ENCODE data around the gene CEMP1. TPM values are rescaled to one million over a fixed set of nuclear protein-coding genes. Genes with fewer than 3 reads are reported as not detected.

The CEMP1 gene
- total RNA-seq, 2 donors from 2014 or later, result 0.23 to 0.75 TPM

DNA sequence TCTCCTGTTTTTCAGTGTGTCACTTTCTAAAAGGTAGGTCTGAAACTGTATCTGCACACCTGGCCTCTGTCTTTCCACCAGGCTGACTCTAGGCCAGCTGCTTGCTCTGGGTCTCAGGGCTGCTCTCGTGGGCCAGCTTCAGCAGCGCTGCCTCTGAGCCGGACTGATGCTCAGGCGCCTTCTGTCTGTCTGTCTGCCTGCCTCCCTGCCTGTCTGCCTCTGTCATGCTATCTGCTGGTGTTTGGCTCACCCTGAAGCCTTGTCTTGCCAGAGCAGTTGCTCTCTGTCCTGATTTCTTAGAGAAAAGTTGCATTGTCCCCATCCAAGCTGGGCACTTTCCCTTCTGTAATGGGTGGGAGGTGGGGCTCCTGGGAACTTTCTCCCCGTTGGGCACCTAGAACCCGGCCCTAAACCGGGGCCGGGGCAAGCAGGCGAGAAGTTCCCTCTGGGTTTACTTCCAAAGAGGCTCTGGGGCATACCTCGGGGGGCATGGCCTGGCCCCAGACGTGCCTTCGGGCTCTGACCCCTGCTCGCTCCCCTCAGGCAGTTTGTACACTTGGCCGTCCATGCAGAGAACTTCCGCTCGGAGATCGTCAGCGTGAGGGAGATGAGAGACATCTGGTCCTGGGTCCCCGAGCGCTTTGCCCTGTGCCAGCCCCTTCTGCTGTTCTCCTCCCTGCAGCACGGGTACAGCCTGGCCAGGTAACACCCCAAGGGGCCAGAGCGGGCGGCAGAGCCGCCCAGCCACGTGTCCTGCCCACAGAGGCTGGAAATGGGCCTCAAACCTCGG, 33.3 kb downstream of the CEMP1 start:
- Mint-ChIP-seq H3K4me1 (no peaks in the 10 kb centered on the region), H3K27ac (no peak overlapping the region), H3K36me3 (ENCODE audit: low read depth) (peaks cover 2% of the 10 kb centered on the region), H3K4me3 (no peak overlapping the region), H3K27me3 (no peaks in the 10 kb centered on the region)
- DNase-seq (no peak), ATAC-seq (no peak)
- H3K9me3 ChIP-seq (ENCODE audit: control insufficient read depth, low read length, poor library complexity, severe bottlenecking), result no peaks in the 10 kb centered on the region

DNA sequence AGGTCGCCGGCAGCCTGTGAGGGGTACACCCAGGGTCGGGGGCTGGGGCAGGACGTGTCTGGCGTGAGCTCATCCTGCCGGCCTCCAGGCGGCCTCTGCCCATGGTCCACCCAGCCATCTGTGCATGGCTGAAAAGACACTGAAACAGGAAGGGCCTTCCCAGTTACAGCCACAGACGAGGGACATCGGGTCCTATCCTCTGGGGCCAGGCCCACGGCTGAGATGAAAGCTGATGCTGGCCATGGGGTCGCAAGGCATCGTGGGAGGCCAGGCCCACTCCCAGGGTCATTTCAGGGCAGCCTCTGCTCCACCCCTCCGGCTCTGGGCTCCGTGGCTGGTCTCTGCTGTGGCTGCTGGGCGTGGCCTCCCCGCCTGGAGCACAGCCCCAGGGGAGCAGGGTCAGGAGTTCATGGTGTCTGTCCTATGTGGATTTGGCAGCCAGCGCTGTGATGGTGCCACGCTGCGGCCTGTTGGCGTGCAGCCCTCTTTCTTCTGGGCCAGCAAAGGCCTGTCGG, 34.0 kb downstream of the CEMP1 start:
- H3K27me3 Mint-ChIP-seq, result no peaks in the 10 kb centered on the region
- H3K36me3 Mint-ChIP-seq (ENCODE audit: low read depth), result peaks cover 2% of the 10 kb centered on the region
- no peaks in the 10 kb centered on the region for H3K4me1 Mint-ChIP-seq
- H3K9me3 ChIP-seq (ENCODE audit: control insufficient read depth, low read length, poor library complexity, severe bottlenecking), result no peaks in the 10 kb centered on the region
- no peak for DNase-seq
- no peak overlapping the region for H3K27ac Mint-ChIP-seq
- ATAC-seq, result no peak
- H3K4me3 Mint-ChIP-seq, result no peak overlapping the region

DNA sequence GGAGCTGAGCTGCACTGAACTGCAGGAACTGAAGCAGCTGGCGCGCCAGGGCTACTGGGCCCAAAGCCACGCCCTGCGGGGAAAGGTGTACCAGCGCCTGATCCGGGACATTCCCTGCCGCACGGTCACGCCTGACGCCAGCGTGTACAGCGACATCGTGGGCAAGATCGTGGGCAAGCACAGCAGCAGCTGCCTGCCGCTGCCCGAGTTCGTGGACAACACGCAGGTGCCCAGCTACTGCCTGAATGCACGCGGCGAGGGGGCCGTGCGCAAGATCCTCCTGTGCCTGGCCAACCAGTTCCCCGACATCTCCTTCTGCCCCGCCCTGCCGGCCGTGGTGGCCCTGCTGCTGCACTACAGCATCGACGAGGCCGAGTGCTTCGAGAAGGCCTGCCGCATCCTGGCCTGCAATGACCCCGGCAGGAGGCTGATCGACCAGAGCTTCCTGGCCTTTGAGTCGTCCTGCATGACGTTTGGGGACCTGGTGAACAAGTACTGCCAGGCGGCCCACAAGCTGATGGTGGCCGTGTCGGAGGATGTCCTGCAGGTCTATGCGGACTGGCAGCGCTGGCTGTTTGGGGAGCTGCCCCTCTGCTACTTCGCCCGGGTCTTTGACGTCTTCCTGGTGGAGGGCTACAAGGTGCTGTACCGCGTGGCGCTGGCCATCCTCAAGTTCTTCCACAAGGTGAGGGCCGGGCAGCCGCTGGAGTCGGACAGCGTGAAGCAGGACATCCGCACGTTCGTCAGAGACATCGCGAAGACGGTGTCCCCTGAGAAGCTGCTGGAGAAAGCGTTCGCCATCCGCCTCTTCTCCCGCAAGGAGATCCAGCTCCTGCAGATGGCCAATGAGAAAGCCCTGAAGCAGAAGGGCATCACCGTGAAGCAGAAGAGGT, 34.7 kb downstream of the CEMP1 start:
- Mint-ChIP-seq H3K27me3 (no peaks in the 10 kb centered on the region), H3K27ac (no peak overlapping the region), H3K4me1 (no peaks in the 10 kb centered on the region), H3K4me3 (no peak overlapping the region), H3K36me3 (ENCODE audit: low read depth) (peaks cover 2% of the 10 kb centered on the region)
- DNase-seq (no peak), ATAC-seq (no peak)
- H3K9me3 ChIP-seq (ENCODE audit: control insufficient read depth, low read length, poor library complexity, severe bottlenecking), result no peaks in the 10 kb centered on the region

DNA sequence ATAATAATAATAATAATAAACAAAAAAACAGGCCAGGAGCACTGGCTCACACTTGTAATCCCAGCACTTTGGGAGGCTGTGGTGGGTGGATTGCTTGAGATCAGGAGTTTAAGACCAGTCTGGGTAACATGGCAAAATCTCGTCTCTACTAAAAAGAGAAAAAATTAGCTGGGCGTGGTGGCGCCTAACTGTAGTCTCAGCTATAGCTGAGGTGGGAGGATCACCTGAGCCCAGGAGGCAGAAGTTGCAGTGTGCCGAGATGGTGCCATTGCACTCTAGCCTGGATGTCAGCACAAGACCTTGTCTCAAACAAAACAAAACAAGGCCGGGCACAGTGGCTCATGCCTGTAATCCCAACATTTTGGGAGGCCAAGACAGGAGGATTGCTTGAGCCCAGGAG, 36.2 kb downstream of the CEMP1 start:
- H3K36me3 Mint-ChIP-seq (ENCODE audit: low read depth), result peaks cover 2% of the 10 kb centered on the region

DNA sequence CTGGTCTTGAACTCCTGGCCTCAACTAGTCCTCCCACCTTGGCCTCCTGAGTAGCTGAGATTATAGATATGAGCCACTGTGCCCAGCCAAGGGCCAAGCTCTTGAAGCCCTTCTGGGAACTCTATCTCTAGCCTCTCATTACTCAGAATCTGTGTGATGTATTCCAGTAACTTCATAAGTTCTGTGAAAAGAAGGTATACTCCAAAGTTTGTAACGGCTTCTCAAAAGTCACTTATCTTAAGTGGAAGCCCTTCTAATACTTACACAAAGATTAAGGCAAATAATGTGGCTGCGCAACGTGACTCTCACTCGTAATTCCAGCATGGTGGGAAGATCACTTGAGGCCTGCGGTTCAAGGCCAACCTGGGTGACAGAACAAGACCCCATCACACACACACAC, 36.6 kb downstream of the CEMP1 start:
- no peak overlapping the region for H3K27ac Mint-ChIP-seq
- H3K36me3 Mint-ChIP-seq (ENCODE audit: low read depth), result peaks cover 2% of the 10 kb centered on the region
- no peaks in the 10 kb centered on the region for H3K4me1 Mint-ChIP-seq
- H3K4me3 Mint-ChIP-seq, result no peak overlapping the region
- no peaks in the 10 kb centered on the region for H3K27me3 Mint-ChIP-seq
- DNase-seq (no peak), ATAC-seq (no peak)
- no peaks in the 10 kb centered on the region for H3K9me3 ChIP-seq (ENCODE audit: control insufficient read depth, low read length, poor library complexity, severe bottlenecking)

More for the DNA sequence above, 36.2 kb downstream of the CEMP1 start:
- no peaks in the 10 kb centered on the region for H3K27me3 Mint-ChIP-seq
- no peak for DNase-seq
- H3K4me3 Mint-ChIP-seq, result no peak overlapping the region
- no peak overlapping the region for H3K27ac Mint-ChIP-seq
- H3K4me1 Mint-ChIP-seq, result no peaks in the 10 kb centered on the region
- no peak for ATAC-seq
- no peaks in the 10 kb centered on the region for H3K9me3 ChIP-seq (ENCODE audit: control insufficient read depth, low read length, poor library complexity, severe bottlenecking)

DNA sequence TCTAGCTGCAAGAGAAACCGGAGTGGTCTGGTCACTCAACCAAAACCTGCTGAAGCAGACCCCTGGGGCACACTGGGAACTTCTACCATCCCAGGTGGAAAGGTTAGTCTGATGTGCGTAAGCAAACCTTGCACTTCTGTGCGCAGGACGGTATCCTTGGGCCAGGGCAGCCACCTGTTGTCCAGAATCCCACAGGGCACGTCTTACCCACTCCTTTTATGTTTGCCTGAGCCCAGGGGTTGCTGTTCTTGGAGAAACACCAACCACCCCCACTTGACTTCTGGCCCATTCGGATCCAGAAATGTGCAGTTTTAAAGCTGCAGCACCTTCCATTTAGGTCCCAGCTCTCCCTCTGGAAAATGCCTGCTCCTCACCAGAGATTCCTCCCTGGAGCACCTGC, 37.6 kb downstream of the CEMP1 start:
- ATAC-seq (no peak), DNase-seq (no peak)
- H3K27ac Mint-ChIP-seq, result no peak overlapping the region
- no peaks in the 10 kb centered on the region for H3K4me1 Mint-ChIP-seq
- no peaks in the 10 kb centered on the region for H3K9me3 ChIP-seq (ENCODE audit: control insufficient read depth, low read length, poor library complexity, severe bottlenecking)
- peaks cover 2% of the 10 kb centered on the region for H3K36me3 Mint-ChIP-seq (ENCODE audit: low read depth)
- H3K27me3 Mint-ChIP-seq, result no peaks in the 10 kb centered on the region
- no peak overlapping the region for H3K4me3 Mint-ChIP-seq

DNA sequence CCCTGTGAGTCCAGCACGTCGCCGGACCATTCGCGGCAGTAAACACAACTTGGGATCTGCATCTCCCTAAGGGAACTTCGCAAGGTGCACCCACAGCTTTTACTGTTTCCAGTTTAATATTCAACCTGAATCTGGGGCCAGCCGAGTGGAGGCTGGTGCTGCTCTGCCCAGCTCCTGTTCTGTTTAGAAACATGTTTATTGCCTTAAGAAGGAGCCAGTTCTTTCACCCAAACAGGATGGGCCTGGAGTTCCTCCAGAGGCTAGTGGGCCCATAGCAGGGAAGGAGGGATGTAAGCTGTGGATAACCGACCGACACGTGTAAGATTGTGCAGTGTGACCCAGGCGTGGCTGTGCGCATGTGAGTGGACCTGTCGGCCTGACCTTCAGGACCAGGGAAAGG, 38.9 kb downstream of the CEMP1 start:
- Mint-ChIP-seq H3K4me3 (no peak overlapping the region), H3K27ac (no peak overlapping the region), H3K4me1 (peaks cover 6% of the 10 kb centered on the region), H3K36me3 (ENCODE audit: low read depth) (no peaks in the 10 kb centered on the region), H3K27me3 (no peaks in the 10 kb centered on the region)
- ATAC-seq (no peak), DNase-seq (no peak)
- H3K9me3 ChIP-seq (ENCODE audit: control insufficient read depth, low read length, poor library complexity, severe bottlenecking), result no peaks in the 10 kb centered on the region

DNA sequence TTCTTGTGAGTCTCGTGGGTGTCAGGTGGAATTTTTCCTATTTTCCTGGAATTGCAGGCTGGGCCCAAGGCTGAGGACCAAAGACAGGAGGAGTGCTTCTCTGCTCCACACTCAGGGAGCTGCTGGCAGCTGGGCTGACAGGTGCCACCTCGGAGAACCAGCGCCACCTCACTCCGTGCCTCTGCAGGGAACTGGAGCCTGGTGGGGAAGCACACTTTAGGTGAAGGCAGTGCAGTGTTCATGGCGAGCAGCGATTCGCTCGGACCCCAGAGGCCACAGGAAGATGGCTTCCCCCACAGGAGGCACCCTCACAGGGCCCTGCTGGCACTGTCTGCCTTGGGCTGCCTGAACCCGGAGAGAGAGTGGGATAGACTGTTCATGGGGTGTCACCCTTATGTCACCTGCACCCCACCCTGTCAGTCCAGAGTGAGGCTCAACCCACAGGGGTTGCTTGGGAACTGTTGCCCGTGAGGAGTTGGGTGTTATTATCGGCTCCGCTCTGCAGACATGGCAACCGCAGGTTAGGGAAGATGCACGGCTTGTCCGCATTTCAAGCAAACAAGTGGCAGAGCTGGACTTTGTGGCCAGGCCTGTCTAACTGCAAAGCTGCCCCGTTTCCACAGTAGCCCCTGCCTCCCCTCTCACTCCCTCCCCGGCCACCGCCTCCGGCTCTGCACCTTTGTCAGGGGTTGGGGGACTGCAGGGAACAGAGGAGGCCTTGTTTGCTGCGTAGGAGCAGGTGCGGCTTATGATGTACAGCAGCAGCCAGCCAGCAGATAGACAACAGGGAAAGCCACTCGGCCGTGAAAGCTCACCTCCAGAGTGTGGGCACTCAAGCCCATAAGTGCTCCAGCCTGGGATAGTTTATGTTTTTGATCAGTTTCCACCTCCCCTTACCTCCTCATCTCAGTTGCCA, 40.8 kb downstream of the CEMP1 start:
- no peak for DNase-seq
- Mint-ChIP-seq H3K4me1 (peaks cover 13% of the 10 kb centered on the region), H3K27ac (no peak overlapping the region), H3K4me3 (no peak overlapping the region), H3K27me3 (no peaks in the 10 kb centered on the region), H3K36me3 (ENCODE audit: low read depth) (no peaks in the 10 kb centered on the region)
- ATAC-seq, result no peak
- no peaks in the 10 kb centered on the region for H3K9me3 ChIP-seq (ENCODE audit: control insufficient read depth, low read length, poor library complexity, severe bottlenecking)

DNA sequence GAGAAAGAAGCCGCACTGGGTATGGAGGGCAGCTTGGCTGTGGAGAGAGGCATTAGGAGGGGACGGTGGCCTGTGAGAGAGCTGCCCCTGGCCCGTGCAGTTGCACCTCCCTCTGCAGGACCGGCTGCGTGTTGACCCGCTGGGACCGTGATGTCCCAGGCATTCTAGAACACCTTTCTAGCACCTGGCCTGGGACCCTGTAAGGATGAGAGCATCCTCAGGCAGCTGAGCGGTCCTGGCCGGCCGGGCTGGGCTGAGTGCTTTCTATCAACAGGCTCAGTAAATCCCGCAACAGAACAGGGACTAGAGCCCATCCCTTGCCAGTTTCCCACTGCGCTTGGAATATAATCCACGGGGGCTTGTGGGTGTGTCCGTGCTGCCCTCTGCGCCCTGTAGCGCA, 41.6 kb downstream of the CEMP1 start:
- H3K9me3 ChIP-seq (ENCODE audit: control insufficient read depth, low read length, poor library complexity, severe bottlenecking), result no peaks in the 10 kb centered on the region
- no peaks in the 10 kb centered on the region for H3K36me3 Mint-ChIP-seq (ENCODE audit: low read depth)
- H3K4me1 Mint-ChIP-seq, result peaks cover 15% of the 10 kb centered on the region
- no peaks in the 10 kb centered on the region for H3K27me3 Mint-ChIP-seq
- DNase-seq (no peak), ATAC-seq (no peak)
- no peak overlapping the region for H3K4me3 Mint-ChIP-seq
- no peak overlapping the region for H3K27ac Mint-ChIP-seq

DNA sequence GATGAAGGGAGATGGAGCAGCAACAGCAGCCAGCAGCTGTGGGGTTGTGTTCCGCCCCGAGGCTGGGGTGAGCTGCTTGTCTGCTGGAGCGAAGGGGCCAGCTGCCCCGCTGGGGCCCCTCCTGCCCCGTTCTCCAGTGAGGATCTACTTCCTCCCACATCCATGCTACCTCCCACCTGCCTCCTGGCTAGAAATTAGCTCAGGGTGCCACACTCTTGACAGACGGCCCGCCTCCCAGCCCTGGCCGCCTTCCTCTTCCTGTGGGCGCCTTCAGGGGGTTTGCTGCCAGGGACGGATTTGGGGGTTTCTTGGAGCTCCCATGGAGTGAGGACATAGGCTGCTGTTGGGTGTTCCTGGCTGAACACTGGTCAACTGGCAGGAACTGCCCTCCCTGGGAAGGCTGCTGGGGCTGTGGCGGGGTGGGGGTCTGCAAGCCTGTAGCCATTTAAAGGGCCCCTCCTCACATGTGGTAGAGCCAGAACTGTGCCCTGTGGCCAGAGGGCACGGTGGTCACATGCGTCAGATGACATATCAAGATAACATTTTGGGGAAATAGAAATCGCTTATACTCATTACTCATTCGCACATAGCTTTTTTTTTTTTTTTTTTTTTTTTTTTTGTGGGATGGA, 43.2 kb downstream of the CEMP1 start:
- no peak overlapping the region for H3K4me3 Mint-ChIP-seq
- H3K27me3 Mint-ChIP-seq, result no peaks in the 10 kb centered on the region
- peak overlapping the region; percentile 94 for H3K27ac Mint-ChIP-seq
- H3K4me1 Mint-ChIP-seq, result peaks cover 26% of the 10 kb centered on the region
- no peaks in the 10 kb centered on the region for H3K36me3 Mint-ChIP-seq (ENCODE audit: low read depth)
- DNase-seq (no peak), ATAC-seq (no peak)
- H3K9me3 ChIP-seq (ENCODE audit: control insufficient read depth, low read length, poor library complexity, severe bottlenecking), result no peaks in the 10 kb centered on the region

DNA sequence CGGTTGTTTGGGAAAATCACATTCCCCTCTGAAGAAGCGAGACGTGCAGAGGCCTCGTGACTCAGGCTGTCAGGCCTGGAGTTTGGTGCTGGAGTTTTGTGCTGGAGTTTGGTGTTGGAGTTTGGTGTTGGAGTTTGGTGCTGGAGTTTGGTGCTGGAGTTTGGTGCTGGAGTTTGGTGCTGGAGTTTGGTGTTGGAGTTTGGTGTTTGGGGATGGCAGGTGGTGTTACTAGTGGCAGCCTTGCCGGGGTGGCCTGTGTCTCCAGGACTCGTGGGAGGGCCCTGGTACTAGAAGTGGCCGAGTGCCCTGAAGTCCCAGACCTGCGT, 43.7 kb downstream of the CEMP1 start:
- Mint-ChIP-seq H3K27ac (peak overlapping the region; percentile 94), H3K36me3 (ENCODE audit: low read depth) (no peaks in the 10 kb centered on the region), H3K4me3 (peak overlapping the region; percentile 86), H3K27me3 (no peaks in the 10 kb centered on the region), H3K4me1 (peaks cover 28% of the 10 kb centered on the region)
- DNase-seq (no peak), ATAC-seq (no peak)
- no peaks in the 10 kb centered on the region for H3K9me3 ChIP-seq (ENCODE audit: control insufficient read depth, low read length, poor library complexity, severe bottlenecking)

DNA sequence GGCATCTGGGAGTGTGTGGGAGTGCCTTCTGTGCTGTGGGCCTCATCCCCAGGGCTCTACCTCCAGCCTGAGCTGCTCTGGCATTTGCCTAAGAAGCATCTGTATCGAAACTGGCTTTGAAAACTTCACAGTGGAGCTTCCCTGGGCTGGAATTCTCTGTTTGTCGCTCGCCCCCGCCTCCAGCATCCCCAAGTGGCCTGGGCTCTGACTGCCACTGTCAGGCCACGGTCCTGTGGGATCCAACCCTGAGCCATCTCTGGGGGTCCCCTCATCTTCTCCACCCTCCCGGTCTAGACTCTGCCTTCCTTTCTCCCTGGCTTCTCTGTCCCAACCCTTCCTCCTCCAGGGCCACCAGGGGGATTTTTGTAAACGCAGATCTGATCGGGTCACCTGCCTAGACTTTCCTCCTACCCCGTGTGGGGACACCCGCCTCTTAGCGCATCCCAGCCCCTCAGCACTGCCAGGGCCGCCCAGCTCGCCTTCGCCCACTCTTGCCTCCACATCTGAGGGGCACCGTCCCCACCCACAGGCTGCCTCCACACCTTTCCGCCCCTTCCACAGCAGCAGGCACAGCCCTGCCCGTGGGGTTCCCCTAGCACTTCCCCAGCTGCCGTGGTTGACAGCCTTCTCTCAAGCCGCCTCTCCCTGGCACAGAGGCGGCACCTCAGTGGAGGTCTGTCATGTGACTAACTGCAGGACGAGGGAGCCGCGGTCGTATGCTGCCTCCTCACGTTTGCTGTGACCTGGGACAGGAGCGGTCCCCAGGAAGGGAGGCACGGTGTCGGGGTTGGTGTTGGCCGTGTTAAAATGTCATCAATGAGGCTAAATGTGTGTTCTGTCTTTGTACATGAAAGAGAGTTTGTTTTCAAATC, 44.3 kb downstream of the CEMP1 start:
- DNase-seq (peak; percentile 59 to 72 (median 69)), ATAC-seq (peak; percentile 99)
- H3K36me3 Mint-ChIP-seq (ENCODE audit: low read depth), result no peaks in the 10 kb centered on the region
- peak overlapping the region; percentile 86 for H3K4me3 Mint-ChIP-seq
- no peaks in the 10 kb centered on the region for H3K9me3 ChIP-seq (ENCODE audit: control insufficient read depth, low read length, poor library complexity, severe bottlenecking)
- H3K27me3 Mint-ChIP-seq, result no peaks in the 10 kb centered on the region
- H3K4me1 Mint-ChIP-seq, result peaks cover 33% of the 10 kb centered on the region
- peak overlapping the region; percentile 94 for H3K27ac Mint-ChIP-seq
